HEK293T (cell line): ENCODE measurements around the gene KLC4.
"Not testable (repeated sequence)": the region's sequence is repeated elsewhere in the genome, so short reads cannot be mapped to it uniquely, and the experiment has no call there.

ENCODE experiments used
- CTCF ChIA-PET: fragments of 350-600 bp; formaldehyde crosslinking; extraction: SDS; loops from one replicate; lab custom pipeline; 2021; ENCODE audit warnings: antibody characterized with exemption, inconsistent platforms; lab: Yijun Ruan, JAX
- POLR2A ChIA-PET: fragments of 350-600 bp; formaldehyde crosslinking; extraction: SDS; loops from one replicate; lab custom pipeline; 2020; ENCODE audit warnings: antibody characterized with exemption, inconsistent platforms; lab: Yijun Ruan, JAX
- DNase-seq: peaks from one replicate; pipeline ENCODE4 v3.0.0; 2012; ENCODE audit warnings: mixed read lengths; ENCODE audit errors: extremely low spot score
- ARNT ChIP-seq: fragments of 450-650 bp; IDR thresholded peaks from 2 replicates; pipeline ENCODE4 v1.6.1; 2017; ENCODE audit warnings: mild to moderate bottlenecking
- BHLHE40 ChIP-seq: fragments of 450-650 bp; IDR thresholded peaks from 2 replicates; pipeline ENCODE4 v1.6.1; 2016; ENCODE audit warnings: mild to moderate bottlenecking, moderate library complexity, borderline replicate concordance
- CTBP1 ChIP-seq: fragments of 450-650 bp; IDR thresholded peaks from 2 replicates; pipeline ENCODE4 v1.6.1; 2016; ENCODE audit warnings: borderline replicate concordance
- ELF4 ChIP-seq: fragments of 450-650 bp; IDR thresholded peaks from 2 replicates; pipeline ENCODE4 v1.6.1; 2017; ENCODE audit warnings: antibody characterized with exemption
- FOXA1 ChIP-seq: fragments of 450-650 bp; IDR thresholded peaks from 2 replicates; pipeline ENCODE4 v1.6.1; 2016; ENCODE audit warnings: mild to moderate bottlenecking
- FOXK2 ChIP-seq: fragments of 450-650 bp; IDR thresholded peaks from 2 replicates; pipeline ENCODE4 v1.6.1; 2016; ENCODE audit warnings: mild to moderate bottlenecking
- FOXM1 ChIP-seq: fragments of 450-650 bp; IDR thresholded peaks from 2 replicates; pipeline ENCODE4 v1.6.1; 2017; ENCODE audit warnings: mild to moderate bottlenecking, borderline replicate concordance
- HDGF ChIP-seq: fragments of 450-650 bp; IDR thresholded peaks from 2 replicates; pipeline ENCODE4 v1.6.1; 2017; ENCODE audit warnings: antibody characterized with exemption, borderline replicate concordance
- L3MBTL2 ChIP-seq: fragments of 450-650 bp; conservative IDR thresholded peaks from 2 replicates; pipeline ENCODE4 v1.6.1; 2016; ENCODE audit warnings: mild to moderate bottlenecking
- LEF1 ChIP-seq: fragments of 450-650 bp; IDR thresholded peaks from 2 replicates; pipeline ENCODE4 v1.6.1; 2017; ENCODE audit warnings: mild to moderate bottlenecking, borderline replicate concordance
- NFRKB ChIP-seq: fragments of 450-650 bp; IDR thresholded peaks from 2 replicates; pipeline ENCODE4 v1.6.1; 2016; ENCODE audit warnings: mild to moderate bottlenecking, moderate library complexity
- SP1 ChIP-seq: fragments of 450-650 bp; IDR thresholded peaks from 2 replicates; pipeline ENCODE4 v1.6.1; 2017
- SUZ12 ChIP-seq: fragments of 450-650 bp; IDR thresholded peaks from 2 replicates; pipeline ENCODE4 v1.6.1; 2016; ENCODE audit warnings: mild to moderate bottlenecking
- TARDBP ChIP-seq: fragments of 450-650 bp; IDR thresholded peaks from 2 replicates; pipeline ENCODE4 v1.6.1; 2016
- ZNF384 ChIP-seq: fragments of 450-650 bp; IDR thresholded peaks from 2 replicates; pipeline ENCODE4 v1.6.1; 2016
- TF ChIP-seq, protein P1 (sequence below): fragments of 450-650 bp; IDR thresholded peaks from 2 replicates; pipeline ENCODE4 v1.6.1; 2016

Gene KLC4

DNA sequence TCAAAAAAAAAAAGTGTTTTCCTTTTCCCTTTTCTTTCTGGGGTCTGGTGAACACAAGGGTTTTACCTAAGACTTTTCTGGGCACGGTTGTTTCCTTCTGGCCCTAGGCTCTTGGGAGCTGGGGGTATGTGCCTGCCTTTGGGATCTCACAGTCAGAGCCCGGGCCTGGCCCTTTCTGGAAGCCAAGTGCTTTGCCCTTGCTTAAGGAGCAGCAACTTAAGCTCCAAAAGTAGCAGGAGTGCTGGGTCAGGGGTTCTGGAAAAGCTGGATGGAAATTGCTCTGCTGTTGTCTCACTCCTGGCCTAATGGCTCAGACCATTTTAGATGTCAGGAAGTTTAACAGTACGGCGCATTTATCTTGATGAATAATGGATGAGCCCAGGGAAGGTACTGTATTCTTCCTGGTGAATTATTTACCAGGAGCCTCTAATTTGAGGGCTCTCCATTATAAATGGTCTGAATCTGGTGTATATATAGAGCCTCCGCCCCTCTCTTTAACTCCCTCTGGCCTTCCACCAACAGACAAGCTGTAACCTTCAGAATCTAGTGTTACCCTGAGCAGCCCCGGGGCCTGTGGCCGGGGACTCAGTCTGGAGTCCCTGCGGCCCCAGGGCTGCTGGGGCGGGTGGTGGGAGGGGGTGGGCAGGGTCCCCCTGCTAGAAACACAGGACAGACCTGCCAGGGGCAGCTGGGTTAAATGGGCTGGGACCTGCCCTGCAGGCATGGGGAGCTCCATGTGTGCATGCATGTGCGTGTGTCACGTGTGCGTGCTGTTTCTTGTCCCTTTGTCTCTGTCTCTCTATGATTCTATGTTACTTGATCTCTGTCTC lies 54.2 kb downstream of the KLC4 start:
- CTCF ChIA-PET: interaction anchor here (1.0 kb wide), 1 partner anchor 30 kb away, joined by 3 read pairs; no protein-coding TSS in a partner anchor
- no peak for DNase-seq
- TF ChIP-seq ELF4 (no peak), CTBP1 (no peak), ZNF384 (no peak), LEF1 (no peak), L3MBTL2 (no peak), FOXM1 (no peak), FOXK2 (no peak), TARDBP (no peak), FOXA1 (no peak), HDGF (no peak), BHLHE40 (no peak)
- TF ChIP-seq, protein P1, sequence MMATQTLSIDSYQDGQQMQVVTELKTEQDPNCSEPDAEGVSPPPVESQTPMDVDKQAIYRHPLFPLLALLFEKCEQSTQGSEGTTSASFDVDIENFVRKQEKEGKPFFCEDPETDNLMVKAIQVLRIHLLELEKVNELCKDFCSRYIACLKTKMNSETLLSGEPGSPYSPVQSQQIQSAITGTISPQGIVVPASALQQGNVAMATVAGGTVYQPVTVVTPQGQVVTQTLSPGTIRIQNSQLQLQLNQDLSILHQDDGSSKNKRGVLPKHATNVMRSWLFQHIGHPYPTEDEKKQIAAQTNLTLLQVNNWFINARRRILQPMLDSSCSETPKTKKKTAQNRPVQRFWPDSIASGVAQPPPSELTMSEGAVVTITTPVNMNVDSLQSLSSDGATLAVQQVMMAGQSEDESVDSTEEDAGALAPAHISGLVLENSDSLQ: no peak
- POLR2A ChIA-PET: interaction anchor here (0.7 to 3.5 kb wide), 10 partner anchors 10 to 68 kb away, joined by 3 to 17 read pairs (median 4); partner anchors contain the start of genes CUL7, CUL9, KLC4 and MRPL2

DNA sequence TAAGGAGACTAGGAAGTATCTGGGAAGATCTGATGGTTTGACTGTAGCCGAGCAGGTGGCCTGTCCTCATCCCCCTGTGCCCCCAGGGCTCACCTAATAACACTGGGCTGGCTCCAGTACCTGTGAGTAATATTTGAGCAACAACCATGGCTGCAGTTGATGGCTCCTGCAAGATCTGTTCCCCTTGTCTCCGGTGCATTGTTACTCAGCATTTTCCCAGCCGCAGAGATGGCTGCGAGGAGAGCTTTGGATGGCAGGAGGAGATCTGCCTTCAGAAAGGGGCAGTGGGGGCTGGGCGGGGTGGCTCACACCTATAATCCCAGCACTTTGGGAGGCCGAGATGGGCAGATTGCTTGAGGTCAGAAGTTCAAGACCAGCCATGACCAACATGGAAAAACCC lies 55.9 kb downstream of the KLC4 start:
- ChIA-PET POLR2A (interaction anchor here (3.5 kb wide), 1 partner anchor 39 kb away, joined by 17 read pairs; the partner anchor contains the start of gene PTK7), CTCF (no interaction called here)
- TF ChIP-seq FOXM1 (no peak), LEF1 (no peak), HDGF (no peak), ZNF384 (no peak), SUZ12 (no peak), NFRKB (no peak), ELF4 (no peak), CTBP1 (no peak), TARDBP (no peak), L3MBTL2 (no peak)
- TF ChIP-seq, protein P1: no peak
- DNase-seq: no peak

DNA sequence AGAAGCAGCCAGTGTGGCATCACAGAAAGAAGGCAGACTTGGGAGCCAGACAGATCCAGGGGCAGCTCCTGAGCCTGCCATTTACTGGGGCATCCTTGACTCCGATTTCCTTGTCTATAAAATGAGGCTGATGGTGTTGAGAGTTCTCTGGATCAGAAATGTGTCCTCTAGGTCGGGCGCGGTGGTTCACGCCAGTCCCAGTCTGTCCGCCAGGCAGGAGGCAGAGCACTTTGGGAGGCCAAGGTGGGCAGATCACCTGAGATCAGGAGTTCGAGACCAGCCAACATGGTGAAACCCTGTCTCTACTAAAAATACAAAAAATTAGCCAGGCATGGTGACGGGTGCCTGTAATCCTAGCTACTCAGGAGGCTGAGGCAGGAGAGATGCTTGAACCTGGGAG lies 58.0 kb downstream of the KLC4 start:
- CTCF ChIA-PET, POLR2A ChIA-PET, DNase-seq: not testable (repeated sequence)

DNA sequence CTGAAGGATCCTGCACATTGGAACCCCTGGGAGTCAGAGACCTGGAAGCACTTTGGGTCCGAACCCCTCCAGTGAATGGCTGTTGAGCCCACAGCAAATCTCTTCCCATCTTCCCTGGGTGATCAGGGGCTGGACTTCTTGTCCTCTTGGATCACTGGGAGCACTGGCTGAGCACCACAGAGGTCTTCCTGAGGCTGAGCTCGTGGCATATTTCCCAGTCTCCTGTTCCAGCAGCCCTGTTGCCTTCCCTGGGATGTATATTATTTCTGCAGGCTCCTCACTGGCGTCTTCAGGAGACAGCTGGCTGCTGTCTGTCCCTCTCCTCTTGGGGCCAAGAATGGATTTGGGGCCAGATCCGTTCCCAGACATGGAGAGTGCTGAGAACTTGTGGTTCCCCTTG lies 60.1 kb downstream of the KLC4 start:
- POLR2A ChIA-PET: no interaction called here
- CTCF ChIA-PET: no interaction called here
- no peak for TF ChIP-seq LEF1
- TF ChIP-seq, protein P1: no peak
- no peak for TF ChIP-seq HDGF
- TF ChIP-seq CTBP1: no peak
- no peak for TF ChIP-seq ZNF384
- TF ChIP-seq FOXM1: no peak
- no peak for TF ChIP-seq L3MBTL2
- no peak for TF ChIP-seq ELF4
- DNase-seq: no peak

DNA sequence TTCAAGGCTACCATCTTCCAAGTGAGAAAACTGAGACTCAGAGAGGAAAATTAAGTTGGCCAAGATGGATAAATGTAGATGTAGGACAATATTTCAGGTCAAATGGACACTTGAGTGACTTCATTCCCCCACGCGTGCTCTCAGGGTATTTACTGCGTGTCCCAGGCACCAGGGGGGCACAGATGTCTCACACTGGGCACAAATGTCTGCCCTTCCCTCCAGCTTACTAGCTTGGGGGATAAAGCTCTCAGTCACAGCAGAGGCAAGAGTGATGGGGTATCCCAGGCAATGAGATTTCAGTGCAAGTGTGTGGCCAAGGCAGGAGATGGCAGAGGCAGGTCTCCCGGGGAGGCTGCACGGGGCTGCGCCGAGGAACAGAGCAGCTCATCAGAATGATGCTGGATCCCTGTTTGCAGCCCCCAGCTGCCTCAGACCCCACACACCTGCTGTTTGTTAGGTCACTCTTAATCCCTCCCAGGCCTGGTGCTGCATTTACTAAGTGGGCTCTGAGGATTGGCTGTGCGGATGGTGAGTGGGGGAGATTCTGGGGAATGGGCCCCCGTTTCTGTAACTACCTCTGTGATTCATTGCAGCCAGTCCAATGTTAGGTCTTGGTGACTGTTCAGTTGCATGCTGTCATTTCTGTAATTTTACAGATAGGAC lies 60.8 kb downstream of the KLC4 start:
- DNase-seq: no peak
- ChIA-PET CTCF (no interaction called here), POLR2A (no interaction called here)
- no peak for TF ChIP-seq SP1

DNA sequence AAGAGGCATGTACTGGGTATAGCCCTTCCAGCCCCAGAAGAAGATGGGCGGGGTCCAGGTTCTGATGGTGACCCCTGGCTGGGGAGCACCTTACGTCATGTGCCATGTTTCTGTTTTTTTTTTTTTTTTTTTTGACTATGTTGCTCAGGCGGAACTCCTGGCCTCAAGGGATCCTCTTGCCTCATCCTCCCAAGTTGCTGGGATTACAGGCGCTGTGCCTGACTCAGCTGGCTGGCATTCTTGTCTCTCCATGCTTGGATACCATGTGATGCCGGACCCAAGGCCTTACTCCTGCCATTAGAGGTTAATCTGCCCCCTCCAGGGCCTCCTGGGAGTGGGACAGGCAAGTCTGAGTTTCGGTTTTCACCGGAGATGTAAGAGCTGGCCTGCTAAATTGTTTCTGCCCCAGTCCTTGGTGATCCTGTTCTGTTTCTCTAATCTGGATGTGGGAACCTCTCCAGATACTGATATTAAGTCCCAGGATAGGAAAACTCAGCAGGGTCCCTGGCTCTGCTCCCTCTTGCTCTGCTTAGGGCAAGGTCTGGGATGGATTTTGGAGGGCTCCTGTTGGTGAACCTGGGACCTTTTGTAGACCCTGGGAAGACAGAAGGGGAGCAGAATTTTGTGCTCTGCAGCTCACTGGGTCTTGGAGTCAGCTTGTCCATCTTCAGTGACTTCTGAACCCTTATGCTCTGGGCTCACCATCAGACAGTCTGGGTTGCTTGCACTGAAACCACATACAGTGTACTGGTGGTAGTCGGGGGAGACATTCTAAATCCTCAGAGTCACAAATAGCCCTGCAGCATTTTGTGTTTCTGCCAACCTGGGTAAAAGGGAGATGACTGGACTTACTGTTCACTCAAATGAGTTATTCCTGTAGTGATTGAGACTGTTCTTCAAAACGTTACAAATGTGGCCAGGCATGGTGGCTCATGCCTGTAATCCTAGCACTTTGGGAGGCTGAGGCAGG lies 61.8 kb downstream of the KLC4 start:
- DNase-seq: no peak
- TF ChIP-seq LEF1 (no peak), FOXK2 (no peak), ARNT (no peak), L3MBTL2 (no peak)
- TF ChIP-seq, protein P1: no peak
- POLR2A ChIA-PET: no interaction called here
- CTCF ChIA-PET: no interaction called here
